H9 (cell line): ENCODE measurements around the gene LAMTOR4. TPM values are rescaled to one million over a fixed set of nuclear protein-coding genes. Genes with fewer than 3 reads are reported as not detected.
A peak's percentile ranks its signal among the peaks of the same experiment; 100 is the strongest.

Experiments used
- DNase-seq: peaks from one replicate; pipeline ENCODE4 v3.0.0-alpha.2; 2017
- H2AFZ ChIP-seq: one replicate; pipeline ENCODE4 v1.6.1; 2013; ENCODE audit warnings: mild to moderate bottlenecking, low read length, control low read depth, moderate library complexity
- H2AK5ac ChIP-seq: 2 replicates; pipeline ENCODE4 v1.6.1; 2013; ENCODE audit warnings: low read length, control low read depth, mixed read lengths; ENCODE audit not compliant: insufficient read length
- H2BK120ac ChIP-seq: one replicate; pipeline ENCODE4 v1.6.1; 2013; ENCODE audit warnings: low read depth, mild to moderate bottlenecking, low read length, control low read depth, inconsistent platforms; ENCODE audit not compliant: poor library complexity, severe bottlenecking
- H2BK12ac ChIP-seq: 2 replicates; pipeline ENCODE4 v1.6.1; 2013; ENCODE audit warnings: low read length, control low read depth, mixed read lengths, low read depth; ENCODE audit not compliant: insufficient read length
- H2BK15ac ChIP-seq: 2 replicates; pipeline ENCODE4 v1.6.1; 2013; ENCODE audit warnings: low read depth, low read length, control low read depth
- H2BK20ac ChIP-seq: one replicate; pipeline ENCODE4 v1.6.1; 2013; ENCODE audit warnings: low read depth, mild to moderate bottlenecking, low read length, control low read depth, inconsistent platforms; ENCODE audit not compliant: poor library complexity, severe bottlenecking
- H2BK5ac ChIP-seq: 2 replicates; pipeline ENCODE4 v1.6.1; 2013; ENCODE audit warnings: low read length, control low read depth, mixed read lengths; ENCODE audit not compliant: insufficient read length
- H3K14ac ChIP-seq: 2 replicates; pipeline ENCODE4 v1.6.1; 2013; ENCODE audit warnings: low read length, control low read depth; ENCODE audit not compliant: insufficient read depth
- H3K18ac ChIP-seq: 2 replicates; pipeline ENCODE4 v1.6.1; 2013; ENCODE audit warnings: low read depth, mild to moderate bottlenecking, mixed read lengths, low read length, control low read depth; ENCODE audit not compliant: insufficient read length
- H3K23ac ChIP-seq: 2 replicates; pipeline ENCODE4 v1.6.1; 2013; ENCODE audit warnings: low read length, control low read depth, mixed read lengths, low read depth; ENCODE audit not compliant: insufficient read length
- H3K23me2 ChIP-seq: 2 replicates; pipeline ENCODE4 v1.6.1; 2013; ENCODE audit warnings: low read depth, mild to moderate bottlenecking, mixed read lengths, low read length, control low read depth; ENCODE audit not compliant: insufficient read length, poor library complexity, severe bottlenecking
- H3K27ac ChIP-seq: 2 replicates; pipeline ENCODE4 v1.5.1; 2013; ENCODE audit warnings: low read length, control low read depth, mixed read lengths, low read depth; ENCODE audit not compliant: insufficient read length
- H3K27me3 ChIP-seq: 2 replicates; pipeline ENCODE4 v1.6.1; 2013; ENCODE audit warnings: low read length, control low read depth, inconsistent platforms; ENCODE audit not compliant: insufficient read depth
- H3K4ac ChIP-seq: 2 replicates; pipeline ENCODE4 v1.6.1; 2013; ENCODE audit warnings: low read depth, mild to moderate bottlenecking, control low read depth, inconsistent platforms, low read length, moderate library complexity
- H3K4me1 ChIP-seq: 2 replicates; pipeline ENCODE4 v1.6.1; 2013; ENCODE audit warnings: low read length, control low read depth, inconsistent platforms; ENCODE audit not compliant: insufficient read depth
- H3K4me2 ChIP-seq: 2 replicates; pipeline ENCODE4 v1.6.1; 2013; ENCODE audit warnings: low read length, control low read depth, mixed read lengths; ENCODE audit not compliant: insufficient read length, insufficient read depth
- H3K56ac ChIP-seq: 2 replicates; pipeline ENCODE4 v1.6.1; 2013; ENCODE audit warnings: low read depth, mild to moderate bottlenecking, mixed read lengths, low read length, control low read depth; ENCODE audit not compliant: insufficient read length
- H3K79me1 ChIP-seq: 2 replicates; pipeline ENCODE4 v1.6.1; 2013; ENCODE audit warnings: low read depth, mild to moderate bottlenecking, moderate library complexity, low read length, control low read depth, inconsistent platforms; ENCODE audit not compliant: insufficient read depth, poor library complexity, severe bottlenecking
- H3K79me2 ChIP-seq: 2 replicates; pipeline ENCODE4 v1.6.1; 2013; ENCODE audit warnings: low read length, control low read depth, inconsistent platforms; ENCODE audit not compliant: insufficient read depth
- H3K9ac ChIP-seq: 2 replicates; pipeline ENCODE4 v1.6.1; 2013; ENCODE audit warnings: low read length, control low read depth, mixed read lengths; ENCODE audit not compliant: insufficient read length; ENCODE audit errors: extremely low read depth
- H3K9me3 ChIP-seq: one replicate; pipeline ENCODE4 v1.6.1; 2013; ENCODE audit warnings: low read depth, low read length, inconsistent platforms; ENCODE audit not compliant: control insufficient read depth
- H3T11ph ChIP-seq: one replicate; pipeline ENCODE4 v1.6.1; 2013; ENCODE audit warnings: mild to moderate bottlenecking, low read length, control low read depth, inconsistent platforms
- H4K20me1 ChIP-seq: one replicate; pipeline ENCODE4 v1.6.1; 2013; ENCODE audit not compliant: control insufficient read depth, insufficient read length, insufficient read depth
- H4K5ac ChIP-seq: 2 replicates; pipeline ENCODE4 v1.6.1; 2013; ENCODE audit warnings: low read depth, mild to moderate bottlenecking, mixed read lengths, low read length, control low read depth; ENCODE audit not compliant: insufficient read length
- H4K8ac ChIP-seq: replicated peaks from 2 replicates; pipeline ENCODE4 v1.6.1; 2013; ENCODE audit warnings: low read length, control low read depth, mixed read lengths, low read depth; ENCODE audit not compliant: insufficient read length
- H4K91ac ChIP-seq: 2 replicates; pipeline ENCODE4 v1.6.1; 2013; ENCODE audit warnings: low read depth, mild to moderate bottlenecking, moderate library complexity, mixed read lengths, low read length, control low read depth; ENCODE audit not compliant: insufficient read length
- H3K27ac Mint-ChIP-seq, 3 experiments: 2 replicates in 2 of 3; 3 replicates in 1 of 3; pipeline ENCODE4 v1.8.0; 2020 to 2021; ENCODE audit warnings: mixed read lengths in 3 of 3, mild to moderate bottlenecking in 1 of 3, moderate library complexity in 1 of 3
- H3K27me3 Mint-ChIP-seq: 2 replicates; pipeline ENCODE4 v1.8.0; 2021; ENCODE audit warnings: low read depth, mild to moderate bottlenecking, moderate library complexity, mixed read lengths
- H3K36me3 Mint-ChIP-seq, 3 experiments: 2 replicates in 2 of 3; 3 replicates in 1 of 3; pipeline ENCODE4 v1.8.0; 2020 to 2021; ENCODE audit warnings: low read depth in 3 of 3, mixed read lengths in 3 of 3; ENCODE audit not compliant: insufficient read depth in 1 of 3
- H3K4me1 Mint-ChIP-seq, 2 experiments: 2 replicates each; pipeline ENCODE4 v1.8.0; 2020; ENCODE audit warnings: mixed read lengths in 2 of 2
- H3K4me3 Mint-ChIP-seq, 2 experiments: 2 replicates in 1 of 2; 3 replicates in 1 of 2; pipeline ENCODE4 v1.8.0; 2020 to 2021; ENCODE audit warnings: mild to moderate bottlenecking in 2 of 2, mixed read lengths in 2 of 2, moderate library complexity in 1 of 2
- H3K9me3 Mint-ChIP-seq, 2 experiments: 2 replicates in 1 of 2; 3 replicates in 1 of 2; pipeline ENCODE4 v1.8.0; 2020; ENCODE audit warnings: mild to moderate bottlenecking in 2 of 2, mixed read lengths in 2 of 2, moderate library complexity in 1 of 2
- WGBS: extraction: QIAGEN DNeasy Blood & Tissue Kit; methylation state at CpG from one replicate; pipeline ENCODE4 v1.1.7; 2013; ENCODE audit warnings: missing lambda C conversion rate, low lambda C conversion rate, mixed read lengths; ENCODE audit not compliant: insufficient read length; ENCODE audit errors: extremely low coverage; 5-methylcytosine and 5-hydroxymethylcytosine counted together
- total RNA-seq: library from RNA; stranded (reverse); gene quantifications from 2 replicates; pipeline ENCODE4 v1.2.1, GENCODE V29; 2021
- TF ChIP-seq, protein P1 (sequence below): fragments of 200-600 bp; sonication (generic); conservative IDR thresholded peaks from 3 replicates; pipeline ENCODE4 v1.8.0; 2021; ENCODE audit warnings: antibody characterized with exemption, mild to moderate bottlenecking

LAMTOR4 gene
- total RNA-seq, 1 experiment from 2014 or later: 179 TPM

- peaks cover 2% of the 10 kb centered on the region for H3K79me1 ChIP-seq
- no peak overlapping the region for H2BK5ac ChIP-seq
- H3K27ac Mint-ChIP-seq: peak overlapping the region in 1 of 3 experiments; percentile 92; a peak in 1 of 7 replicates
- no peak overlapping the region for H4K8ac ChIP-seq
- no peak overlapping the region for H4K91ac ChIP-seq
- no peaks in the 10 kb centered on the region; the same call in 1 of the 2 replicates for H3K4me1 ChIP-seq
- H3K4me2 ChIP-seq: peak overlapping the region; percentile 92
- no peak overlapping the region for H3T11ph ChIP-seq
- no peaks in the 10 kb centered on the region for H4K20me1 ChIP-seq
- H3K27ac ChIP-seq: no peak overlapping the region
- no peak overlapping the region for H2BK120ac ChIP-seq
- DNase-seq: no peak
- H3K9ac ChIP-seq: no peak overlapping the region
- H2AK5ac ChIP-seq: no peak overlapping the region
- H3K18ac ChIP-seq: no peak overlapping the region
- peaks cover 21 to 51% (median 48%) of the 10 kb centered on the region in 3 experiments; a peak in 6 of 7 replicates for H3K36me3 Mint-ChIP-seq
- H2BK12ac ChIP-seq: no peak overlapping the region
- H2BK15ac ChIP-seq: no peak overlapping the region
- H2AFZ ChIP-seq: no peak overlapping the region
- no peak overlapping the region for H4K5ac ChIP-seq
- H3K9me3 ChIP-seq: no peaks in the 10 kb centered on the region
- no peaks in the 10 kb centered on the region; the same call in 1 of the 2 replicates for H3K27me3 Mint-ChIP-seq
- H3K4me1 Mint-ChIP-seq: peaks cover 17 to 28% of the 10 kb centered on the region in 2 experiments
- H3K27me3 ChIP-seq: no peaks in the 10 kb centered on the region
- WGBS: no CpG with 5 or more reads among the region's 5 CpGs
- H3K79me2 ChIP-seq: no peaks in the 10 kb centered on the region
- H3K23ac ChIP-seq: no peak overlapping the region
- TF ChIP-seq, protein P1, sequence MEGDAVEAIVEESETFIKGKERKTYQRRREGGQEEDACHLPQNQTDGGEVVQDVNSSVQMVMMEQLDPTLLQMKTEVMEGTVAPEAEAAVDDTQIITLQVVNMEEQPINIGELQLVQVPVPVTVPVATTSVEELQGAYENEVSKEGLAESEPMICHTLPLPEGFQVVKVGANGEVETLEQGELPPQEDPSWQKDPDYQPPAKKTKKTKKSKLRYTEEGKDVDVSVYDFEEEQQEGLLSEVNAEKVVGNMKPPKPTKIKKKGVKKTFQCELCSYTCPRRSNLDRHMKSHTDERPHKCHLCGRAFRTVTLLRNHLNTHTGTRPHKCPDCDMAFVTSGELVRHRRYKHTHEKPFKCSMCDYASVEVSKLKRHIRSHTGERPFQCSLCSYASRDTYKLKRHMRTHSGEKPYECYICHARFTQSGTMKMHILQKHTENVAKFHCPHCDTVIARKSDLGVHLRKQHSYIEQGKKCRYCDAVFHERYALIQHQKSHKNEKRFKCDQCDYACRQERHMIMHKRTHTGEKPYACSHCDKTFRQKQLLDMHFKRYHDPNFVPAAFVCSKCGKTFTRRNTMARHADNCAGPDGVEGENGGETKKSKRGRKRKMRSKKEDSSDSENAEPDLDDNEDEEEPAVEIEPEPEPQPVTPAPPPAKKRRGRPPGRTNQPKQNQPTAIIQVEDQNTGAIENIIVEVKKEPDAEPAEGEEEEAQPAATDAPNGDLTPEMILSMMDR: no peak
- peak overlapping the region; percentile 75 to 82 for H3K4me3 Mint-ChIP-seq
- H2BK20ac ChIP-seq: no peak overlapping the region
- no peak overlapping the region for H3K14ac ChIP-seq
- no peaks in the 10 kb centered on the region for H3K9me3 Mint-ChIP-seq
- no peak overlapping the region for H3K56ac ChIP-seq
- peaks cover 10% of the 10 kb centered on the region for H3K23me2 ChIP-seq
- no peak overlapping the region for H3K4ac ChIP-seq
These were observed 8.3 kb downstream of the LAMTOR4 start for GRCh38 chr7:100157069-100157333.
